HepG2 (cell line): ENCODE data around the gene CDC42BPG. TPM values are rescaled to one million over a fixed set of nuclear protein-coding genes. Genes with fewer than 3 reads are reported as not detected.
A peak's percentile ranks its signal among the peaks of the same experiment; 100 is the strongest.

Experiments
- ATAC-seq: fragments of 200-7000 bp; cut with Tn5 transposase; 3 replicates; pipeline ENCODE4 v1.9.1; 2020; ENCODE audit warnings: mild to moderate bottlenecking, moderate library complexity
- BruUV-seq: library from RNA; stranded (reverse); fragments of 400-500 nt; replicated peaks from 2 replicates; lab custom pipeline; 2021; lab: Mats Ljungman, UMichigan
- CTCF ChIA-PET: fragments of 300-600 bp; formaldehyde crosslinking; extraction: SDS; loops from one replicate; lab custom pipeline; 2021; ENCODE audit warnings: low total read pairs, inconsistent platforms, low intra/inter-chr PET ratio; lab: Yijun Ruan, JAX
- POLR2A ChIA-PET: fragments of 350-600 bp; sonication (Branson Sonifier 250); formaldehyde crosslinking; loops from one replicate; lab custom pipeline; 2020; ENCODE audit warnings: antibody characterized with exemption, inconsistent platforms; lab: Yijun Ruan, JAX
- DNase-seq: peaks from one replicate; pipeline ENCODE4 v3.0.0-alpha.2; 2015; ENCODE audit warnings: low spot score
- FAIRE-seq: peaks from 3 replicates; lab custom pipeline; 2011; peaks lifted over from hg19 to GRCh38; lab: Jason Lieb, UNC
- H2AFZ ChIP-seq: one replicate; pipeline ENCODE4 v1.6.1; 2011; ENCODE audit warnings: low read length, inconsistent platforms
- H3K27ac ChIP-seq: fragments of 300-600 bp; 3 replicates; pipeline ENCODE4 v1.8.0; 2011; ENCODE audit warnings: mixed run types, mild to moderate bottlenecking, mixed read lengths, low read length, inconsistent platforms; ENCODE audit not compliant: insufficient read depth; ENCODE audit errors: extremely low read length
- H3K27me3 ChIP-seq, 2 experiments: fragments of 200-600 bp in 1 of 2; 2 replicates in 1 of 2; 3 replicates in 1 of 2; pipeline versions ENCODE4 v1.6.0 to v1.8.0; 2011; ENCODE audit warnings: low read length in 2 of 2, mild to moderate bottlenecking in 2 of 2, moderate library complexity in 2 of 2, inconsistent platforms in 1 of 2; ENCODE audit not compliant: insufficient read depth in 2 of 2, control insufficient read depth in 1 of 2
- H3K36me3 ChIP-seq, 2 experiments: fragments of 200-600 bp in 1 of 2; replicated peaks in 1 of 2; 2 replicates in 1 of 2; 3 replicates in 1 of 2; pipeline versions ENCODE4 v1.5.1 to v1.8.0; 2011; ENCODE audit warnings: low read length in 2 of 2, inconsistent platforms in 1 of 2; ENCODE audit not compliant: insufficient read depth in 2 of 2, control insufficient read depth in 1 of 2
- H3K4me1 ChIP-seq: 2 replicates; pipeline ENCODE4 v1.5.1; 2012; ENCODE audit warnings: low read length, inconsistent platforms; ENCODE audit not compliant: insufficient read depth
- H3K4me2 ChIP-seq: 2 replicates; pipeline ENCODE4 v1.6.0; 2011; ENCODE audit warnings: low read depth, low read length, inconsistent platforms
- H3K4me3 ChIP-seq, 3 experiments: fragments of 200-600 bp in 1 of 3; sonication (generic), shearing (Covaris generic) in 1 of 3; replicated peaks in 1 of 3; 2 replicates each; pipeline ENCODE4 v1.5.1; 2011 to 2016; ENCODE audit warnings: low read length in 3 of 3, inconsistent platforms in 2 of 3, low read depth in 2 of 3, mild to moderate bottlenecking in 2 of 3, control low read depth in 1 of 3, mixed read lengths in 1 of 3; ENCODE audit not compliant: insufficient read depth in 1 of 3
- H3K79me2 ChIP-seq: one replicate; pipeline ENCODE4 v1.6.1; 2011; ENCODE audit warnings: low read length, inconsistent platforms; ENCODE audit not compliant: insufficient read depth
- H3K9ac ChIP-seq: 2 replicates; pipeline ENCODE4 v1.6.0; 2011; ENCODE audit warnings: mild to moderate bottlenecking, low read depth, low read length, inconsistent platforms; ENCODE audit not compliant: insufficient read depth
- H3K9me3 ChIP-seq: 2 replicates; pipeline ENCODE4 v1.5.1; 2012; ENCODE audit warnings: mild to moderate bottlenecking, low read length
- H4K20me1 ChIP-seq: 2 replicates; pipeline ENCODE4 v1.6.0; 2011; ENCODE audit warnings: inconsistent platforms, mild to moderate bottlenecking, low read length, moderate library complexity; ENCODE audit not compliant: insufficient read depth
- ATF6 ChIP-seq: sonication (generic); formaldehyde crosslinking; conservative IDR thresholded peaks from 2 replicates; pipeline ENCODE4 v1.4.0; 2020; ENCODE audit warnings: missing genetic modification reagents
- ATF7-NPFF ChIP-seq: sonication (generic); formaldehyde crosslinking; IDR thresholded peaks from 2 replicates; pipeline ENCODE4 v1.8.1; 2023; ENCODE audit warnings: mild to moderate bottlenecking, low read depth, missing genetic modification reagents, moderate library complexity
- DPF2 ChIP-seq: sonication (generic); formaldehyde crosslinking; IDR thresholded peaks from 2 replicates; pipeline ENCODE4 v1.4.0; 2020; ENCODE audit warnings: mild to moderate bottlenecking, low read depth, missing genetic modification reagents, borderline replicate concordance
- GZF1 ChIP-seq: sonication (generic); formaldehyde crosslinking; IDR thresholded peaks from 2 replicates; pipeline ENCODE4 v1.5.1; 2020; ENCODE audit warnings: mild to moderate bottlenecking, missing genetic modification reagents
- HNRNPL ChIP-seq: fragments of 200-400 bp; formaldehyde crosslinking; IDR thresholded peaks from 2 replicates; pipeline ENCODE4 v1.6.1; 2017; ENCODE audit warnings: mild to moderate bottlenecking, low read depth, low read length
- HNRNPUL1 ChIP-seq: fragments of 200-400 bp; formaldehyde crosslinking; IDR thresholded peaks from 2 replicates; pipeline ENCODE4 v1.6.1; 2017; ENCODE audit warnings: low read depth, mild to moderate bottlenecking, low read length, moderate library complexity
- HOXA3 ChIP-seq: sonication (generic); formaldehyde crosslinking; IDR thresholded peaks from 2 replicates; pipeline ENCODE4 v1.5.0; 2020; ENCODE audit warnings: missing genetic modification reagents
- MAZ ChIP-seq, 2 experiments: sonication (generic) in 1 of 2; formaldehyde crosslinking in 1 of 2; IDR thresholded peaks; 2 replicates each; pipeline versions ENCODE4 v1.5.0 to v1.6.1; 2012 to 2020; ENCODE audit warnings: low read depth in 2 of 2, mild to moderate bottlenecking in 2 of 2, borderline replicate concordance in 1 of 2, improper control_type of control experiment in 1 of 2, low read length in 1 of 2, missing genetic modification reagents in 1 of 2, moderate library complexity in 1 of 2
- NFIB ChIP-seq: sonication (generic); formaldehyde crosslinking; IDR thresholded peaks from 2 replicates; pipeline ENCODE4 v1.9.0; 2021; ENCODE audit warnings: missing genetic modification reagents, mild to moderate bottlenecking, borderline replicate concordance
- NFYB ChIP-seq: sonication (generic); formaldehyde crosslinking; IDR thresholded peaks from 2 replicates; pipeline ENCODE4 v1.4.0; 2020; ENCODE audit warnings: missing genetic modification reagents
- NONO ChIP-seq, 2 experiments: fragments of 450-650 bp in 1 of 2; sonication (generic) in 1 of 2; formaldehyde crosslinking in 1 of 2; IDR thresholded peaks in 1 of 2; conservative IDR thresholded peaks in 1 of 2; 2 replicates each; pipeline versions ENCODE4 v1.6.1 to v1.8.0; 2017 to 2022; ENCODE audit warnings: mild to moderate bottlenecking in 1 of 2, missing genetic modification reagents in 1 of 2, moderate library complexity in 1 of 2
- RAD21 ChIP-seq: fragments of 450-650 bp; formaldehyde crosslinking; IDR thresholded peaks from 2 replicates; pipeline ENCODE4 v1.5.0; 2020; ENCODE audit warnings: mild to moderate bottlenecking
- SNAPC5 ChIP-seq: sonication (generic); formaldehyde crosslinking; IDR thresholded peaks from 2 replicates; pipeline ENCODE4 v1.8.1; 2023; ENCODE audit warnings: mild to moderate bottlenecking, missing genetic modification reagents, borderline replicate concordance
- SP2 ChIP-seq: sonication (generic); formaldehyde crosslinking; IDR thresholded peaks from 2 replicates; pipeline ENCODE4 v1.5.1; 2020; ENCODE audit warnings: mild to moderate bottlenecking, missing genetic modification reagents
- SYNCRIP ChIP-seq: fragments of 200-400 bp; formaldehyde crosslinking; IDR thresholded peaks from 2 replicates; pipeline ENCODE4 v1.6.1; 2018; ENCODE audit warnings: mild to moderate bottlenecking, low read depth, low read length; ENCODE audit not compliant: insufficient read depth
- ZMYM3 ChIP-seq: sonication (generic); formaldehyde crosslinking; IDR thresholded peaks from 2 replicates; pipeline ENCODE4 v1.5.1; 2020; ENCODE audit warnings: mild to moderate bottlenecking, missing genetic modification reagents
- ZNF264 ChIP-seq: sonication (generic); formaldehyde crosslinking; IDR thresholded peaks from 2 replicates; pipeline ENCODE4 v1.4.0; 2020; ENCODE audit warnings: missing genetic modification reagents
- ZNF790 ChIP-seq: sonication (generic); formaldehyde crosslinking; IDR thresholded peaks from 2 replicates; pipeline ENCODE4 v1.8.0; 2022; ENCODE audit warnings: missing genetic modification reagents, mild to moderate bottlenecking, borderline replicate concordance
- WGBS: methylation state at CpG from one replicate; pipeline ENCODE4 v1.1.6; 2017; ENCODE audit warnings: low lambda C conversion rate; 5-methylcytosine and 5-hydroxymethylcytosine counted together
- in situ Hi-C: cut with HindIII; loops from 2 replicates; pipeline ENCODE4 v1.10.0; 2017; ENCODE audit warnings: low pct_unique_long_range_greater_than_20kb; ENCODE audit not compliant: extremely low pct_ligation_motif_present
- intact Hi-C: fragments of 100-400 bp; cut with micrococcal nuclease; formaldehyde crosslinking; loops from one replicate; pipeline ENCODE4 v1.10.0; 2022; ENCODE audit not compliant: unreplicated experiment
- polyA plus RNA-seq, 8 experiments: library from polyadenylated mRNA; depleted of rRNA in 3 of 8; stranded (reverse) in 7 of 8; unstranded in 1 of 8; fragments of >200 nt; fragmentation: Illumina TruSeq in 4 of 8; extraction: Trizol in 4 of 8; gene quantifications; 2 replicates each; pipeline versions ENCODE4 v1.2.1 to v1.2.3, GENCODE V29; 2011 to 2016; ENCODE audit warnings: low read depth in 4 of 8, missing spikeins in 1 of 8, mixed read lengths in 1 of 8; ENCODE audit not compliant: insufficient read depth in 1 of 8
- total RNA-seq, 5 experiments: library from RNA; depleted of rRNA; stranded (reverse); fragments of >200 nt; fragmentation: Illumina TruSeq; extraction: Trizol; gene quantifications; 2 replicates each; pipeline ENCODE4 v1.2.3, GENCODE V29; 2016; ENCODE audit warnings: low read depth in 1 of 5
- TF ChIP-seq, protein P1 (sequence below): IDR thresholded peaks from 2 replicates; pipeline ENCODE4 v1.6.1; 2018; ENCODE audit warnings: missing genetic modification reagents, mild to moderate bottlenecking, missing compliant biosample characterization

Gene CDC42BPG
- total and polyA plus RNA-seq, 2 of the 13 experiments (the other 11 are each of a cell fraction or from before 2014, with no cell fraction given) = 0.55 to 1.4 TPM

GRCh38 chr11:64802370-64803157 is 41.9 kb downstream of the CDC42BPG start:
- intact Hi-C loops (loop anchor here (2.0 to 5.0 kb wide), 2 partner anchors 24 to 45 kb away; partner anchors contain the start of gene SF1), in situ Hi-C loops (loop anchor here (5.0 kb wide), 1 partner anchor 40 kb away; the partner anchor contains the start of gene CDC42BPG)
- ChIA-PET CTCF (no interaction called here), POLR2A (interaction anchor here (1.2 to 2.3 kb wide), 2 partner anchors 24 to 41 kb away, joined by 5 to 10 read pairs; partner anchors contain the start of genes CDC42BPG and SF1)
- Histone ChIP-seq H3K9ac (peak overlapping the region; percentile 25; the same call in 1 of the 2 replicates), H3K4me1 (peaks cover 56% of the 10 kb centered on the region), H3K27me3 (no peaks in the 10 kb centered on the region), H3K27ac (no peak overlapping the region), H4K20me1 (no peaks in the 10 kb centered on the region), H3K9me3 (no peaks in the 10 kb centered on the region), H3K79me2 (no peaks in the 10 kb centered on the region), H3K4me2 (peak overlapping the region; percentile 75), H3K4me3 (peak overlapping the region; percentile 21 to 72 (median 66); a peak in 4 of 6 replicates), H2AFZ (no peak overlapping the region), H3K36me3 (peaks cover 9 to 25% of the 10 kb centered on the region in 2 experiments; a peak in 4 of 5 replicates)
- no peak for FAIRE-seq
- whole genome bisulfite sequencing = 30% methylated on average over 16 of the region's 54 CpGs
- no peak for DNase-seq
- no TSS peak for BruUV-seq
- ATAC-seq = no peak
- TF ChIP-seq HOXA3 (peak; percentile 1; the same call in 1 of the 2 replicates), NFYB (CRISPR knock-in tag) (no peak), SNAPC5 (no peak), ATF7-NPFF (0 out of 2 replicates have a peak, but pooled peaks have one; percentile 25), ATF6 (CRISPR knock-in tag) (no peak), HNRNPL (0 out of 2 replicates have a peak, but pooled peaks have one; percentile 59), ZMYM3 (CRISPR knock-in tag) (peak; percentile 86), ZNF790 (0 out of 2 replicates have a peak, but pooled peaks have one; percentile 26), ZNF264 (CRISPR knock-in tag) (no peak), MAZ (IDR thresholded peaks at IDR 0.05; ENCODE audit: borderline replicate concordance, low read depth, low read length) (no peak), MAZ (CRISPR knock-in tag; IDR thresholded peaks at IDR 0.05; ENCODE audit: low read depth) (0 out of 2 replicates have a peak, but pooled peaks have one; percentile 11), NFIB (CRISPR knock-in tag) (no peak), DPF2 (CRISPR knock-in tag) (no peak), SYNCRIP (no peak), HNRNPUL1 (no peak), SP2 (CRISPR knock-in tag) (no peak), GZF1 (CRISPR knock-in tag) (no peak), NONO (IDR thresholded peaks at IDR 0.05) (no peak), NONO (CRISPR knock-in tag; conservative IDR thresholded peaks at IDR 0.05) (0 out of 2 replicates have a peak, but pooled peaks have one; percentile 30), RAD21 (CRISPR knock-in tag) (no peak)
- TF ChIP-seq, protein P1, sequence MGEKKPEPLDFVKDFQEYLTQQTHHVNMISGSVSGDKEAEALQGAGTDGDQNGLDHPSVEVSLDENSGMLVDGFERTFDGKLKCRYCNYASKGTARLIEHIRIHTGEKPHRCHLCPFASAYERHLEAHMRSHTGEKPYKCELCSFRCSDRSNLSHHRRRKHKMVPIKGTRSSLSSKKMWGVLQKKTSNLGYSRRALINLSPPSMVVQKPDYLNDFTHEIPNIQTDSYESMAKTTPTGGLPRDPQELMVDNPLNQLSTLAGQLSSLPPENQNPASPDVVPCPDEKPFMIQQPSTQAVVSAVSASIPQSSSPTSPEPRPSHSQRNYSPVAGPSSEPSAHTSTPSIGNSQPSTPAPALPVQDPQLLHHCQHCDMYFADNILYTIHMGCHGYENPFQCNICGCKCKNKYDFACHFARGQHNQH (CRISPR knock-in tag) = no peak
